PFSK-1 (cell line): ENCODE measurements around the gene OR7A17.

Experiments
- FOXP2 ChIP-seq: optimal IDR thresholded peaks from 2 replicates; pipeline ENCODE3; 2011; ENCODE audit warnings: borderline replicate concordance, control low read depth, inconsistent platforms; ENCODE audit not compliant: insufficient read depth; ENCODE audit errors: extremely low read length, extremely low read depth
- POLR2AphosphoS5 ChIP-seq: IDR thresholded peaks from 2 replicates; pipeline ENCODE4 v1.6.1; 2012; ENCODE audit warnings: low read depth, mild to moderate bottlenecking, control low read depth, low read length, moderate library complexity
- REST ChIP-seq, 2 experiments: IDR thresholded peaks; 2 replicates each; pipeline versions ENCODE4 v1.6.1 to v1.8.0; 2011 to 2012; ENCODE audit warnings: low read depth in 2 of 2, low read length in 2 of 2, control low read depth in 1 of 2, inconsistent platforms in 1 of 2, mild to moderate bottlenecking in 1 of 2, moderate library complexity in 1 of 2; ENCODE audit not compliant: insufficient read depth in 1 of 2
- SIN3A ChIP-seq: IDR thresholded peaks from 2 replicates; pipeline ENCODE4 v1.6.1; 2012; ENCODE audit warnings: mild to moderate bottlenecking, low read length, moderate library complexity, borderline replicate concordance; ENCODE audit not compliant: insufficient read depth
- TAF1 ChIP-seq: IDR thresholded peaks from 2 replicates; pipeline ENCODE4 v1.6.1; 2012; ENCODE audit warnings: low read length, control low read depth, borderline replicate concordance; ENCODE audit not compliant: insufficient read depth

- no peak for TF ChIP-seq REST (IDR thresholded peaks at IDR 0.05; ENCODE audit: insufficient read depth in 1 of 2, low read depth in 2 of 2, low read length in 2 of 2)
- TF ChIP-seq SIN3A: no peak
- no peak for TF ChIP-seq POLR2AphosphoS5
- no peak for TF ChIP-seq TAF1
- no peak for TF ChIP-seq FOXP2
Measured at GRCh38 chr19:14890643-14891379, 4.9 kb upstream of the OR7A17 start.
